GM19043 (cell line): ENCODE results near the gene CCT4.
"Not testable (repeated sequence)": the region's sequence is repeated elsewhere in the genome, so short reads cannot be mapped to it uniquely, and the experiment has no call there.

Experiments used
- ATAC-seq: cut with Tn5 transposase; IDR thresholded peaks from one replicate; pipeline ENCODE4 v1.9.1; 2021; ENCODE audit warnings: low read depth; ENCODE audit not compliant: unreplicated experiment

CCT4 gene

GRCh38 chr2:61879351-61879750, 9.1 kb downstream of the CCT4 start:
- not testable (repeated sequence) for ATAC-seq

DNA sequence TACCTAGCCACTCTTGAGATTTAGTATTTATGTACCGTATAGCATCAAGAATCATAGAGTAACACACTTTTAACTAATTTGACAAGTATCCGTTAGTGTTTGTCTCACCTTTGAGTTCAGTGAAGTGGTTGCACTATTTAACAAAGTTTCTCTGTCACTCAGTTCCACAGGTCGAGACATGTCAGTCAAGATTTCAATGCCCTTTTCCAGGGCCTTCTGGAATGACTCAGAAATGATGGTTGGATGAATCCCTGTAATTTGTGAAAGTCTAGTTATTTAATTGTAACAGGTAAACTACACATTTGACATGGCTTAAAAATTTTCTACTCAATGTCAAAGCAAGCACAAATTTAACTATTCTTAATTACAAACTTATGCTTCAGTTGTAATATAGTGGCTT, 9.7 kb downstream of the CCT4 start:
- ATAC-seq, result no peak

- no peak for ATAC-seq
Observed at GRCh38 chr2:61877571-61878245, 10.7 kb downstream of the CCT4 start.

- no peak for ATAC-seq
Observed at GRCh38 chr2:61876400-61876799, 12.1 kb downstream of the CCT4 start.

GRCh38 chr2:61866482-61867089, 21.9 kb downstream of the CCT4 start:
- ATAC-seq, result not testable (repeated sequence)

GRCh38 chr2:61862085-61862484, 26.4 kb downstream of the CCT4 start:
- ATAC-seq, result no peak

GRCh38 chr2:61857224-61857623, 31.2 kb downstream of the CCT4 start:
- no peak for ATAC-seq

- ATAC-seq, result no peak
Observed at GRCh38 chr2:61855318-61855613, 33.2 kb downstream of the CCT4 start.

GRCh38 chr2:61854564-61855317, 33.7 kb downstream of the CCT4 start:
- peak; percentile 84 for ATAC-seq

DNA sequence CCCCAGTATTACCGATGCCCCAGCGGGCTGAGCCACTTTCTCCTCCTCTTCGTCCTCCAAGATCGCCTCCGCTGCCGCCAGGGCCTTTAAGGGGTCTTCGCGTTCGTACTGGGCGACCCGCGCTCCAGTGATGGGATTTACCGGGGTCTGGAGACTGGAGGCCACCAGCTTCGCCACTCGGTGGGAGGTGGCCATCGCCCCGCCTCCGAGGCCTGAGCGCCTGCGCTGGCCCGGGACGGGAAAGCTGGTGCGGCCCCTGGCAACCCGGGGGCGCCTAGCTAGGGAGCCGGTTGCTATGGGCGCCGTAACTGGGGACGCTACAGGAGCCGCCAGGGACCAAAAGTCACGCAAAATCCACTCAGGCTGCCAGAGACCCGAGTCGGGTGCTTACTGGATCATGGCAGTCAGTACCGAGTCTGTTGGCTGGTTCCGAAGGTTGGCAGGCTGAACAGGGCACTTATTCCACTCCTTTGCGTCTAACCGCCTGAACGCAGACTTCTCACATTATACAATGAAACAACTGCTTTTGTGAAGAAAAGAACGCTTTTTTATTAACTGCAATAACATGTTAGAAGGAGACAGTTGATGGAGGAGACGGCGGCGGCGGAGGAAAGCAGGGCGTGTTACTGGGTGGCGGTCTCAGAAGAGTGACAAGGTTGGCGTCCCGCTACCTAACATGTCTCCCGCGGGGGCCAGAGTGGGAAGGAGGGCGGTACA, 34.5 kb downstream of the CCT4 start, which contains the start of gene FAM161A:
Gene FAM161A (minus strand): TSS at position 214 of the 717 bp plus-strand sequence. CDS start 19 bp downstream, at position 195.
- peak; percentile 77 for ATAC-seq

- ATAC-seq, result peak; percentile 51
Observed at GRCh38 chr2:61853086-61853846, 35.2 kb downstream of the CCT4 start.

DNA sequence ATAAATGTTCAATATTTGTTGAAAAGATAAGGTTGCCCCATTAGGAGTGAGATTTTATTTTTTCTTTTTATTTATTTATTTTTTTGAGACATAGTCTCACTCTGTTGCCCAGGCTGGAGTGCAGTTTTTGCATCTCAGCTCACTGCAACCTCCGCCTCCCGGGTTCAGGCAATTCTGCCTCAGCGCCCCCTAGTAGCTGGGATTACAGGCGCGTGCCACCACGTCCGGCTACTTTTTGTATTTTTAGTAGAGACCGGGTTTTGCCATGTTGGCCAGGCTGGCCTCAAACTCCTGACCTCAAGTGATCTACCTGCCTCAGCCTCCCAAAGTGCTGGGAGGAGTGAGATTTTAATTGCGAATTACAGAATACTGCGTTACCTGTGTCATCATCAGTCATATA, 37.2 kb downstream of the CCT4 start:
- not testable (repeated sequence) for ATAC-seq

DNA sequence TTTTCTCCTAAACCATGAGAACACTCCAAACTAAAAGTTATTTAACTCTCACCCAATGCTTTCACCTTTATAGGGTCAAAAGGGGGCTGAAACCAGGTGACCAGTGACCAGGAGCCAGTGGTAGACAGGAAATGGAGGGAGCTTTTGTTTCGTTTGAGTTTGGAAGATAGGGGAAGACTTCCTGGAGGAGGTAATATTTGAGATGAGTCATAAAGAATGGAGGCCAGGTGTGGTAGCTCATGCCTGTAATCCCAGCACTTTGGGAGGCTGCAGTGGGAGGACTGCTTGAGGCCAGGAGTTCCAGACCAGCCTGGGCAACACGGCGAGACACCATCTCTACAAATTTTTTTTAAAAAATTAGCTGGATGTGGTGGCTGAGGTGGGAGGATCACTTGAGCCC, 43.1 kb downstream of the CCT4 start:
- no peak for ATAC-seq

GRCh38 chr2:61841286-61841685, 47.2 kb downstream of the CCT4 start:
- ATAC-seq, result no peak

DNA sequence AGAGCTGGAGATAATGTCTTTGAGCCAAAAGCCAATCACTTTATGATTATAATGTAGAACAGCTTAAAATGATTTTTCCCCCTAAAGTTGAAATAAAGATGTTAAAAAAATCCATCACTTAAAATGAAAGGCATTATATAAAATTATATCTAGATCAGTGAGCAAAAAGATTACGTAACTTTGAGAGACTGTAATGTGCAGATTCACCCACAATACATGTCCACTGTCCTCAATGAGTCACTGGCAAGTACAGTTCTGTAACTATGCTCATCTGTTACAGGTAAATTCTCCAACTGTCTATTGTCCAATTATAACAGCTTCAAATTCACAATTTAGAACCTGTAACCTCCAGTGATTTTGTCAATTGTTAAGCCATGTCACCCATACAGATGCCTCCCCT, 53.6 kb downstream of the CCT4 start:
- ATAC-seq, result no peak

DNA sequence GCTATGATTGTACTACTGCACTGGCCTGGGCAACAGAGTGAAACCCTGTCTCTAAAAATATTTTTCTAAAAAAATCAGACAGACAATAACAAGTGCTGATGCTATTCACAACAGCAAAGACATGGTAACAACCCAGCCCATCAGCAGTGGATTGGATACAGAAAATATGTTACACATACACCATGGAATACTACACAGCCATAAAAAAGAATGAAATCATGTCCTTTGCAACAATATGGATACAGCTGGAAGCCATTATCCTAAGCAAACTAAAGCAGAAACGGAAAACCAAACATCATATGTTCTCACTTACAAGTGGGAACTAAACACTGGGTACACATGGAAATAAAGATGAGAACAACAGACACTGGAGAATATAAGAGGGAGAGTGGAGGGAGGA, 54.5 kb downstream of the CCT4 start:
- ATAC-seq, result no peak

DNA sequence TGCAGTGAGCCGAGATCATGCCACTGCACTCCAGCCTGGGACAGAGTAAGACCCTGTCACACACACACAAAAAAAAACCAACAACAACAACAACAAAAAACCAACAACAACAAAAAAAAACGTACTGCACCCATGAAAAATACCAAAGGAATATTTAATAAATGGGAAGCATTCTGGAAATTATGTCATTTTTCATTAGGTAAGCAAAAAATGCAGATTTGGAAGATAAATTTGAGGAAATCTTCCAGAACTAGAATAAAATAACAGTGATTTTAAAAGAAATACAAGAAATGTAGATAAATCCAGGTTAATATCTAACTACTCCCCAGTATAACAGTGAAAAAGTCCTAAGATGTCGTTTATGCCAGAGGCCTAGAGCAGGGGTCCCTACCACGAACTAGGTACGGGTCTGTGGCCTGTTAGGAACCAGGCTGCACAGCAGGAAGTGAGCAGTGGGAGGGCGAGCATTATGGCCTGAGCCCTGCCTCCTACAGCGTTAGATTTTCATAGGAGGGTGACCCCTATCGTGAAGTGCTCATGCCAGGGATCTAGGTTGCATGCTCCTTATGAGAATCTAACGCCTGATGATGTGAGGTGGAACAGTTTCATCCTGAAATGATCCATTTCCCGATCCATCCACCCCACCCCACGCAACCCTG, 56.1 kb downstream of the CCT4 start:
- ATAC-seq, result no peak

DNA sequence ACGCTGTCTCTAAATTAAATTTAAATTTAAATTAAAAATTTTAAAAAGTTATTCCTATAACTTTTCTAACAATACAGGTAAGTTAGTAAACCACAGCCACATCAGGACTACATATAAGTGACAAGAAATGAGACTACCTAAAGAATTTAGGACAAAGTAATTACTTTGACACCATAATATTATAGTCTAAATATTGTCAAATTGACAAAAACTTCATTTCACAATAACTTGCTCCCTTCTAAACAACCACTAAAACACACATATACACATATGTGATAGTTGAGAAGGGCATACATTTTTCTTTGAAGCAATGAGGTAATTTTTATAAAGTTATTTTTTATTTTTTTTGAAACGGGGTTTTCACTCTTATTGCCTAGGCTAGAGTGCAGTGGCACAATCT, 66.2 kb downstream of the CCT4 start:
- ATAC-seq, result no peak
